GM21528 (cell line): ENCODE results near the gene EEFSEC.

Source experiments
- ATAC-seq: cut with Tn5 transposase; IDR thresholded peaks from one replicate; pipeline ENCODE4 v1.9.1; 2021; ENCODE audit warnings: mild to moderate bottlenecking, moderate library complexity; ENCODE audit not compliant: unreplicated experiment, low FRiP score

The EEFSEC gene

GRCh38 chr3:128239304-128239703, 86.0 kb downstream of the EEFSEC start:
- no peak for ATAC-seq

GRCh38 chr3:128240232-128240631, 87.0 kb downstream of the EEFSEC start:
- ATAC-seq, result no peak

- ATAC-seq, result no peak
These were observed 88.5 kb downstream of the EEFSEC start for GRCh38 chr3:128241741-128242140.

GRCh38 chr3:128242818-128243601, 89.7 kb downstream of the EEFSEC start:
- ATAC-seq, result no peak

- no peak for ATAC-seq
These were observed 90.6 kb downstream of the EEFSEC start for GRCh38 chr3:128243602-128244504.

- ATAC-seq, result no peak
These were observed 92.2 kb downstream of the EEFSEC start for GRCh38 chr3:128245460-128245859.

- no peak for ATAC-seq
These were observed 94.6 kb downstream of the EEFSEC start for GRCh38 chr3:128247666-128248409.

- ATAC-seq, result no peak
These were observed 98.8 kb downstream of the EEFSEC start for GRCh38 chr3:128252083-128252482.

GRCh38 chr3:128253150-128253549, 99.9 kb downstream of the EEFSEC start:
- no peak for ATAC-seq

GRCh38 chr3:128254066-128254590, 100.8 kb downstream of the EEFSEC start:
- ATAC-seq, result no peak

- no peak for ATAC-seq
These were observed 101.7 kb downstream of the EEFSEC start for GRCh38 chr3:128254967-128255366.

GRCh38 chr3:128256131-128256530, 102.8 kb downstream of the EEFSEC start:
- ATAC-seq, result no peak

- ATAC-seq, result no peak
These were observed 104.4 kb downstream of the EEFSEC start for GRCh38 chr3:128257632-128258031.

- no peak for ATAC-seq
These were observed 107.0 kb downstream of the EEFSEC start for GRCh38 chr3:128260275-128260674.

GRCh38 chr3:128262457-128262856, 109.2 kb downstream of the EEFSEC start:
- no peak for ATAC-seq

- ATAC-seq, result no peak
These were observed 109.8 kb downstream of the EEFSEC start for GRCh38 chr3:128263118-128263517.

GRCh38 chr3:128263946-128264345, 110.7 kb downstream of the EEFSEC start:
- no peak for ATAC-seq

GRCh38 chr3:128266453-128266852, 113.2 kb downstream of the EEFSEC start:
- no peak for ATAC-seq

- ATAC-seq, result no peak
These were observed 114.3 kb downstream of the EEFSEC start for GRCh38 chr3:128267541-128267940.

- no peak for ATAC-seq
These were observed 115.9 kb downstream of the EEFSEC start for GRCh38 chr3:128269006-128269775.
